Activated B cell treated with CpG ODN at 0.5 μM for 24 hours (primary cell): ENCODE measurements around the gene SH2D6. TPM values are rescaled to one million over a fixed set of nuclear protein-coding genes. Genes with fewer than 3 reads are reported as not detected.

ENCODE experiments used
- ATAC-seq: fragments of 200-7000 bp; cut with Tn5 transposase; one replicate; pipeline ENCODE4 v1.10.0; 2021; ENCODE audit warnings: low read depth, mild to moderate bottlenecking, moderate library complexity
- CTCF ChIA-PET: fragments of 350-600 bp; sonication (Branson Sonifier 250); formaldehyde crosslinking; loops from one replicate; lab custom pipeline; 2021; ENCODE audit warnings: antibody characterized with exemption; lab: Charles Lee
- POLR2A ChIA-PET: fragments of 350-600 bp; sonication (Branson Sonifier 250); formaldehyde crosslinking; loops from one replicate; lab custom pipeline; 2021; ENCODE audit warnings: antibody characterized with exemption; lab: Charles Lee
- DNase-seq: peaks from one replicate; pipeline ENCODE4 v3.0.0; 2022
- H3K27ac Mint-ChIP-seq: one replicate; pipeline ENCODE4 v1.8.0; 2020; ENCODE audit warnings: mixed read lengths
- H3K27me3 Mint-ChIP-seq: one replicate; pipeline ENCODE4 v1.8.0; 2021; ENCODE audit warnings: mixed read lengths
- H3K36me3 Mint-ChIP-seq: one replicate; pipeline ENCODE4 v1.8.0; 2021; ENCODE audit warnings: low read depth, mixed read lengths
- H3K4me1 Mint-ChIP-seq: one replicate; pipeline ENCODE4 v1.8.0; 2021; ENCODE audit warnings: mixed read lengths
- H3K4me3 Mint-ChIP-seq: one replicate; pipeline ENCODE4 v1.8.0; 2020; ENCODE audit warnings: mild to moderate bottlenecking, mixed read lengths
- H3K9me3 Mint-ChIP-seq: one replicate; pipeline ENCODE4 v1.8.0; 2020; ENCODE audit warnings: mixed read lengths
- intact Hi-C: fragments of 100-400 bp; cut with micrococcal nuclease; formaldehyde crosslinking; loops from one replicate; pipeline ENCODE4 v1.15.1; 2024
- total RNA-seq: library from RNA; stranded (reverse); gene quantifications from 2 replicates; pipeline ENCODE4 v1.2.3, GENCODE V29; 2022
- TF ChIP-seq, protein P1 (sequence below): fragments of 200-600 bp; IDR thresholded peaks from one replicate; pipeline ENCODE4 v1.8.0; 2022; ENCODE audit warnings: antibody characterized with exemption, mild to moderate bottlenecking

The SH2D6 gene
- total RNA-seq, 1 donor from 2014 or later: 1.6 TPM

DNA sequence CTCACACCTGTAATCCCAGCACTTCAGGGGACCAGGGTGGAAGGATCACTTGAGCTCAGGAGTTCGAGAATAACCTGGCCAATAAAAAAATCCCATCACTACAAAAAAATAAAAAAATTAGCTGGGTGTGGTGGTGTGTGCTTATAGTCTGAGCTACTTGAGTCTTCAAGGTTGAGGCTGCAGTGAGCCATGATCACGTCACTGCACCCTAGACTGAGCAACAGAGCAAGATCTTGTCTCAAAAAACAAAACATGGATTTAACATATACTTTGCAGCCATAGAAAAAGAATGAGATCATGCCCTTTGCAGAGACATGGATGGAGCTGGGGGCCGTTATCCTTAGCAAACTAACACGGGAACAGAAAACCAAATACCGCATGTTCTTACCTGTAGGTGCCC, 22.2 kb downstream of the SH2D6 start:
- no peaks in the 10 kb centered on the region for H3K27me3 Mint-ChIP-seq
- ATAC-seq (no peak), DNase-seq (no peak)
- intact Hi-C loops: no loop called here
- peaks cover 26% of the 10 kb centered on the region for H3K4me1 Mint-ChIP-seq
- H3K9me3 Mint-ChIP-seq: no peaks in the 10 kb centered on the region
- no peaks in the 10 kb centered on the region for H3K36me3 Mint-ChIP-seq
- CTCF ChIA-PET: no interaction called here
- no peak overlapping the region for H3K4me3 Mint-ChIP-seq
- POLR2A ChIA-PET: interaction anchor here (1.2 kb wide), 1 partner anchor 98 kb away, joined by 4 read pairs; no protein-coding TSS in a partner anchor
- H3K27ac Mint-ChIP-seq: no peak overlapping the region
- TF ChIP-seq, protein P1, sequence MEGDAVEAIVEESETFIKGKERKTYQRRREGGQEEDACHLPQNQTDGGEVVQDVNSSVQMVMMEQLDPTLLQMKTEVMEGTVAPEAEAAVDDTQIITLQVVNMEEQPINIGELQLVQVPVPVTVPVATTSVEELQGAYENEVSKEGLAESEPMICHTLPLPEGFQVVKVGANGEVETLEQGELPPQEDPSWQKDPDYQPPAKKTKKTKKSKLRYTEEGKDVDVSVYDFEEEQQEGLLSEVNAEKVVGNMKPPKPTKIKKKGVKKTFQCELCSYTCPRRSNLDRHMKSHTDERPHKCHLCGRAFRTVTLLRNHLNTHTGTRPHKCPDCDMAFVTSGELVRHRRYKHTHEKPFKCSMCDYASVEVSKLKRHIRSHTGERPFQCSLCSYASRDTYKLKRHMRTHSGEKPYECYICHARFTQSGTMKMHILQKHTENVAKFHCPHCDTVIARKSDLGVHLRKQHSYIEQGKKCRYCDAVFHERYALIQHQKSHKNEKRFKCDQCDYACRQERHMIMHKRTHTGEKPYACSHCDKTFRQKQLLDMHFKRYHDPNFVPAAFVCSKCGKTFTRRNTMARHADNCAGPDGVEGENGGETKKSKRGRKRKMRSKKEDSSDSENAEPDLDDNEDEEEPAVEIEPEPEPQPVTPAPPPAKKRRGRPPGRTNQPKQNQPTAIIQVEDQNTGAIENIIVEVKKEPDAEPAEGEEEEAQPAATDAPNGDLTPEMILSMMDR: no peak

DNA sequence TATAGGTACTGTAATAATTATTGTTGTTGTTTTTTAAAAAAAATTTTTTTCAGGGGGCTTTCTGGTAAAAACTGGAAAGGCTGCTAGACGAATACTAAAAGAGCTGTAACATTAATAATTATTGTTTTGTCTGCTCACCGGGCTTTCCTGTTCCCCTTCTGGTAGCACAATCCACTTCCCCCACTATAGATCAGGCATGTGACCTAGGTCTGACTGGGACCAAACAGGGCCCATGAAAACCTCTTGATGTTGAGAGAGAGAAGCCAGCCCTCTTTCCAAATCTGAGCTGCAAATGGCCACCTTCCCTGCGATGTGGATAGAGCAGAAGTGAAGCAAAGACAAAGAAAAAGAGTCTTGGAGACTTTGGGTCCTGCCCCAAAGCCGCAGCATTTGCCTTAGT, 23.4 kb downstream of the SH2D6 start:
- H3K9me3 Mint-ChIP-seq: no peaks in the 10 kb centered on the region
- DNase-seq (no peak), ATAC-seq (no peak)
- TF ChIP-seq, protein P1: no peak
- H3K36me3 Mint-ChIP-seq: no peaks in the 10 kb centered on the region
- peaks cover 16% of the 10 kb centered on the region for H3K4me1 Mint-ChIP-seq
- no peak overlapping the region for H3K4me3 Mint-ChIP-seq
- ChIA-PET CTCF (interaction anchor here (1.2 kb wide), 1 partner anchor 22 kb away, joined by 4 read pairs; no protein-coding TSS in a partner anchor), POLR2A (interaction anchor here (0.5 kb wide), 1 partner anchor 142 kb away, joined by 3 read pairs; no protein-coding TSS in a partner anchor)
- no peak overlapping the region for H3K27ac Mint-ChIP-seq
- intact Hi-C loops: no loop called here
- no peaks in the 10 kb centered on the region for H3K27me3 Mint-ChIP-seq

DNA sequence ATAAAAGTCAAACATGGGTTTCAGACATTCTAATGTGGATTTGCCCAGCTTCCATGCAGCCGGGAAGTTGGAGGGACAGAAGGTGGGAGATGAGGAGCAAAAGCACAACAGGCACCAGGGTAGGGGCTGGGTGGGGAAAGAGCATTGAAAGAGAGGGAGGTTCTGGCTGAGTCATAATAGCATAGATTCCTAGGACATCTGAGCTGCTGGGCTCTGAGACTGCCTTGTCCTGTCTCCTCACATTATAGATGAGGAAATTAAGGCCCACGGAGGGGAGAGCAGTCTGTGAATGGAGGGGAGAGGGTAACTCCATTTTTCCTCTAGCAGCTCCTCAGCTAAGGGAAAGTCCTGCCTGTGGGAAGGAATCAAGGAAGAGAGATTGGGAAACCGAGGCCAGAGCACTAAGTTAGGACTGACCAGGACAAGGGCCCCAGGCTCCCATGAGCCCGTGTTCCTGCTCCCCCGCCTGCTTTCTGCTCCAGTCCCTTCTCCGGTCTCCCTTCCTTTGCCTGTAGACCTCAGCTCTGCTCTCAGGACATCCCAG, 26.2 kb downstream of the SH2D6 start:
- intact Hi-C loops: no loop called here
- ATAC-seq: no peak
- H3K9me3 Mint-ChIP-seq: no peaks in the 10 kb centered on the region
- ChIA-PET CTCF (no interaction called here), POLR2A (no interaction called here)
- no peaks in the 10 kb centered on the region for H3K27me3 Mint-ChIP-seq
- no peaks in the 10 kb centered on the region for H3K36me3 Mint-ChIP-seq
- H3K27ac Mint-ChIP-seq: no peak overlapping the region
- H3K4me1 Mint-ChIP-seq: peaks cover 2% of the 10 kb centered on the region
- TF ChIP-seq, protein P1: no peak
- DNase-seq: no peak
- no peak overlapping the region for H3K4me3 Mint-ChIP-seq

DNA sequence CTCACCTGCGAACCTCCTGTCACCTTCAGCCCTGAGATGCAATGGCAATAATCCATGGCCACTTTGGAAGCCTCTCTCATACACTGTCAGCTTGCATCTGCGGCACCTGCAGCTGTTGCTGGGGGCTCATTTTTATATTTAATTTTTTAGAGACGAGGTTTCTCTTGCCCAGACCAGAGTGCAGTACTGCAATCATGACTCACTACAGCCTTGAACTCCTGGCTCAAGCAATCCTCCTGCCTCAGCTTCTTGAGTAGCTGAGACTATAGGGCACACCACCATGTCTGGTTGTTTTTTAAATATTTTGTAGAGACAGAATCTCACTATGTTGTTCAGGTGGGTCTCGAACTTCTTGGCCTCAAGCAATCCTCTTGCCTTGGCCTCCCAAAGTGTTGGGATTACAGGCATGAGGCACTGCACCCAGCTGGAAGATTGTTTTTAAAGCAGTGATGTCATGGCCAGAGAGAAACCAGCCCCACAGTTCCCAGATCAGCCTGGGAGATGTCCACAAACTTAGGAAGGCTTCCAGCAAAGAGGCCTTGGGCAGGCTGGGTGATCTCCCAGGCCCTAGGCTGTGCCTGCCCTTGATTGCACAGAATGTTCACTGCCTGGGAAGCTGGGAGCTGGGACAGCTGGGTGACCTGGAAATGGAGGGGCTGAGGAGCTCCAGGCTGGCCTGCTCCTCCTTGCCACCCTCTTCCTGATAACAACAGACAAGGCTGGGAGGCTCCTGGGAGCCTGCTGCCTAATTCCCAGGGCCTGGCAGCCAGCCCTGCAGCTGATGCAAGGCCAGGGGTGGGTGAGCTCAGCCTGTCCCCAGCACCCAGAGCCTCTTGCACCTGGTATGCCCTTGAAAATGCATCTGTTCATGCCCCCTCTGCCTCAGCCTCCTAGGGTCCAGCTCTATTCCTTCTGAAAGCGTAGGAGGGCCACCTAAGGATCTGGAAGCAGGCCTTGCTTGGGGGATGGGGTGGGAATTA, 27.1 kb downstream of the SH2D6 start:
- H3K27me3 Mint-ChIP-seq: no peaks in the 10 kb centered on the region
- H3K4me3 Mint-ChIP-seq: no peak overlapping the region
- ATAC-seq: no peak
- intact Hi-C loops: no loop called here
- TF ChIP-seq, protein P1: no peak
- no peaks in the 10 kb centered on the region for H3K9me3 Mint-ChIP-seq
- H3K4me1 Mint-ChIP-seq: peaks cover 2% of the 10 kb centered on the region
- CTCF ChIA-PET: interaction anchor here (1.6 kb wide), 1 partner anchor 10 kb away, joined by 3 read pairs; no protein-coding TSS in a partner anchor
- POLR2A ChIA-PET: no interaction called here
- H3K27ac Mint-ChIP-seq: no peak overlapping the region
- H3K36me3 Mint-ChIP-seq: no peaks in the 10 kb centered on the region
- DNase-seq: no peak
